22Rv1 (cell line): ENCODE results near the gene PDCD11.

Experiments used
- H3K27ac ChIP-seq: fragments of 450-650 bp; 2 replicates; pipeline ENCODE4 v1.5.1; 2017
- ZFX ChIP-seq: fragments of 450-650 bp; IDR thresholded peaks from 2 replicates; pipeline ENCODE4 v1.6.1; 2017; ENCODE audit warnings: antibody characterized with exemption, borderline replicate concordance
- TF ChIP-seq, protein P1 (sequence below): fragments of 450-650 bp; IDR thresholded peaks from 2 replicates; pipeline ENCODE4 v1.5.1; 2017; ENCODE audit warnings: mild to moderate bottlenecking

Gene PDCD11

DNA sequence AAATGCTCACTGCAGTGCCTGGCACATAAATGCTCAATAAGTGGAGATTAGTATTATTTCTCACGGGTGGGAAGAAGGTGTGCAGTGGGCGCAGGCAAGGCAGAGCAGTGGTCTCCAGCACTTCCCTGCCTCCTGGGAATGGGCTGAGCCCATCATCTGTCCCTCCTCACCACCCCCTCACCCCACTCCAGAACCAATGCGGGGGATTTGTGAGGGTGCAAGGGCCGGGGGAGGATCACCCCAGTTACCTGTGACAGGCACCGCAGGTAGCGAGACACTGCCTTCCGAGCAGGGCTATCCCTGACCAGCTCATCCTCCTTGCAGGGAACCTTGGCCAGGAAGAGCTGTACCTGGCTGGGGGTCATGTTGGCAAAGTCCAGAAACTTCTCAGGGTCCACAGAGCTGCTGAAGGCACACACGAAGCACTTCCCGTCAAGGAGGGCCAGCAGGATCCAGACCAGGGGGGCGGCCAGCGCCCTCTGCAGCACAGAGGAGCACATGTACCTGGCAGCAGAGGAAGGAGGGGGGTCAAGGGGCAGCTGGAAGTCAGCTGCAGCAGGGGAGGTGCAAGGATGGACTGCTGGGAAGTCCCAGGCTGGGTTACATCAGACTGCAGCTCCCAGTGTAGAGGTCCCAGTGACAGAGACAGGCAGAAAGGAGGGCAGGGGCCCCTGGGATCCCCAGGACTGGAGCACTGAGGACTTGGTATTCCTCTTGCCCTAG is 79.8 kb downstream of the PDCD11 start:
- TF ChIP-seq, protein P1, sequence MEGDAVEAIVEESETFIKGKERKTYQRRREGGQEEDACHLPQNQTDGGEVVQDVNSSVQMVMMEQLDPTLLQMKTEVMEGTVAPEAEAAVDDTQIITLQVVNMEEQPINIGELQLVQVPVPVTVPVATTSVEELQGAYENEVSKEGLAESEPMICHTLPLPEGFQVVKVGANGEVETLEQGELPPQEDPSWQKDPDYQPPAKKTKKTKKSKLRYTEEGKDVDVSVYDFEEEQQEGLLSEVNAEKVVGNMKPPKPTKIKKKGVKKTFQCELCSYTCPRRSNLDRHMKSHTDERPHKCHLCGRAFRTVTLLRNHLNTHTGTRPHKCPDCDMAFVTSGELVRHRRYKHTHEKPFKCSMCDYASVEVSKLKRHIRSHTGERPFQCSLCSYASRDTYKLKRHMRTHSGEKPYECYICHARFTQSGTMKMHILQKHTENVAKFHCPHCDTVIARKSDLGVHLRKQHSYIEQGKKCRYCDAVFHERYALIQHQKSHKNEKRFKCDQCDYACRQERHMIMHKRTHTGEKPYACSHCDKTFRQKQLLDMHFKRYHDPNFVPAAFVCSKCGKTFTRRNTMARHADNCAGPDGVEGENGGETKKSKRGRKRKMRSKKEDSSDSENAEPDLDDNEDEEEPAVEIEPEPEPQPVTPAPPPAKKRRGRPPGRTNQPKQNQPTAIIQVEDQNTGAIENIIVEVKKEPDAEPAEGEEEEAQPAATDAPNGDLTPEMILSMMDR, result peak; percentile 47
- no peak for TF ChIP-seq ZFX

DNA sequence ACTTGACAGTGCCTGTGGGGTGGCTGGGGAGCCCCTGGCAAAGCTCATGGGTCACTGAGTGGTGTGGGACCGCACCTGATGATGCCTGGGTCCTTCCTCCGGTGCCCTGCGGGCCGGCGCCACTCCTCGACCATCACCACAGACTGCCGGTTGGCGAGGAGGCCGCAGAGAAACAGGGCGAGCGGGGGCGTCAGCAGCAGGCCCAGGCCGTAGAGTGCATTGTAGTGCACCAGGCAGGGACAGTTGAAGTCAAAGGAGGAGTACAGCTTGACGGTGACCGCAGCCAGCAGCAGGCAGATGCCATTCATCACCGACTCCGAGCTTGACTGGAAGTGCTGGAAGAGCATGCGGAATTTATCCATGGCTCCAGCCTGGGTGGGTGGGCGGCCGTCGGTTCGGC is 82.2 kb downstream of the PDCD11 start:
- TF ChIP-seq ZFX, result no peak
- TF ChIP-seq, protein P1, result no peak
- H3K27ac ChIP-seq, result no peak overlapping the region

More for the DNA sequence above, 79.8 kb downstream of the PDCD11 start:
- no peak overlapping the region for H3K27ac ChIP-seq

DNA sequence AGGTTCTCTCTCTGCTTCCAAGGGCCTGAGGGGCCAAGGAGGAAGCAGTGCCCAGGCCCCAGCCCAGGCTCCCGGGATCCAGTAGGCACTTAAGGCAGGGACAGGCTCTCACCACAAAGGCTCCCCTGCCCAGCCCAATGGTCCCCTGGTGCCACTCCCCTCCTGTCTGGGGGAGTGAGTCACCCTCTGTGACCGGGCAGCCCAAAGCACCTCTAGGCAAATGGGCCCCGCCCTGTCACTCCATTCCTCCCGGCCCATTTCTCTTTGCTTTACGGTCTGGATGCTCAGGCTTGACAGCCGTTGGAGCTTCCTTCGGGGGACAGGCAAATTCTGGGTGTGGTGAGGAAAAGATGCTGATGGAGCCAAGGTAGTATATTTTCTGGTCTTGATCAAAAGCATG is 82.7 kb downstream of the PDCD11 start, which contains the start of gene CALHM3:
Gene CALHM3 (minus strand): TSS at position 106 of the 400 bp plus-strand sequence. CDS start 208 bp downstream, outside the sequence.
- H3K27ac ChIP-seq, result no peak within 1 kb of the TSS
- TF ChIP-seq, protein P1, result no peak
- TF ChIP-seq ZFX, result no peak

DNA sequence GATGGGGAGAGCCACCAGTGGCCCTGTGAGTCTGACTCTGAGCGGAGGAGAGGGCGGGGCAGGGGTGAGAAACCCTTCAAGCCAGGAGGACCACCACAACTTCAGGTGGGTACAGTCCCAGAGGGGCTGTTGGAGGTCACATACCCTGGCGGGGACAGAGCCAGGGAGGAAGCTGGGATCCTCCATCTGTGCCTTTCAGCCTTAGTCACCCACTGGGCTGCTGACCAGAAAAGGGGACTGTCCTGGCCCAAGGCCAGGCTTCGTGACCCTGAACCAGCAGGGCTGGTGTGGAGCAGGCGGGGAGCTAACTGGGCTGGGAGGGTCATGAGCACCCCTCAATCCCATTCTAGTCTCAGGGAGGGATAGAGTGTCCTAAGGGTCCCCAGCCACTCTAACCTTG is 84.1 kb downstream of the PDCD11 start:
- no peak overlapping the region for H3K27ac ChIP-seq
- TF ChIP-seq ZFX, result no peak
- TF ChIP-seq, protein P1, result no peak

GRCh38 chr10:103481974-103482531 is 85.6 kb downstream of the PDCD11 start:
- TF ChIP-seq, protein P1, result peak; percentile 83
- TF ChIP-seq ZFX, result no peak
- H3K27ac ChIP-seq, result no peak overlapping the region

GRCh38 chr10:103486635-103487409 is 90.4 kb downstream of the PDCD11 start:
- peak overlapping the region; percentile 60 for H3K27ac ChIP-seq

- peak overlapping the region; percentile 60 for H3K27ac ChIP-seq
- TF ChIP-seq, protein P1, result no peak
- TF ChIP-seq ZFX, result no peak
Observed at GRCh38 chr10:103487410-103487708, 90.9 kb downstream of the PDCD11 start.
